Sciatic nerve (tissue), 2 donors: ENCODE results near the gene ARHGDIB. TPM values are rescaled to one million over a fixed set of nuclear protein-coding genes. Genes with fewer than 3 reads are reported as not detected.

Experiments used
- ATAC-seq: fragments of 200-7000 bp; cut with Tn5 transposase; one replicate; pipeline ENCODE4 v1.9.1; 2020; ENCODE audit warnings: mild to moderate bottlenecking, moderate library complexity
- DNase-seq: peaks from one replicate; pipeline ENCODE4 v3.0.0-alpha.2; 2020; ENCODE audit warnings: low spot score
- intact Hi-C: fragments of 100-400 bp; cut with DNase I; formaldehyde crosslinking; loops from one replicate; pipeline ENCODE4 v1.14.2; 2022
- total RNA-seq: library from RNA; stranded (reverse); fragmentation: NEBNext Ultra II Directional; extraction: Animal tissue kit (Norgen Biotek cat#: 25700); gene quantifications from one replicate; pipeline ENCODE4 v1.2.1, GENCODE V29; 2021
- donor health status: DM: no; HTN: no; CAD: no.
- donor health status: DM: no; HTN: no; CAD: no.

The ARHGDIB gene
- total RNA-seq = 73.5 TPM

GRCh38 chr12:14961466-14962152, at the start of gene ARHGDIB:
ARHGDIB (minus strand) TSS chr12:14961601; CDS start chr12:14950712, 10,889 bp downstream.
- peak; percentile 78 for ATAC-seq
- no peak for DNase-seq
- intact Hi-C loops = no loop called here

- ATAC-seq (no peak), DNase-seq (no peak)
- intact Hi-C loops = no loop called here
These were observed 49.8 kb upstream of the ARHGDIB start for GRCh38 chr12:15011162-15011561.

DNA sequence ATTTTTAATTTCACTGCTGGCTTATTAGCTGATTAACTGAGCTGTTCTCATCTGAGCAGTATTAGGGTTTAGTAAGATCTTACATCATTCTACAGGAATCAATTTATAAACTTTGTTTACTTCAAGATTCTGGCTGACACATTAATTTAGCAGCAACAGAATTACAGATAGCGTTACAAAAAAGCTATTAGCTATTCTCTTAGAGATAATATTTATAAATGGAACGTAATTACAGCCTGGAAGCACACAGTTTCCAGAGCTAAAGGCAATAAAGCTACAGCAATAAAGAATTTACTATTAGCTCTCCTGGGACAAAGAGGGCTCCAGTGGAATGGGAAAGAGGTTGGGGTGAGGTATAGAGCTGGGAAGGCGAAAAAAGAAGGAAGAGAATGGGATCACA, 46.1 kb upstream of the ARHGDIB start:
- intact Hi-C loops = no loop called here
- no peak for ATAC-seq

GRCh38 chr12:15005064-15005463, 43.7 kb upstream of the ARHGDIB start:
- intact Hi-C loops = no loop called here

More for the DNA sequence above, 46.1 kb upstream of the ARHGDIB start:
- no peak for DNase-seq

GRCh38 chr12:15004421-15004820, 43.0 kb upstream of the ARHGDIB start:
- intact Hi-C loops = loop anchor here (5.0 kb wide), 1 partner anchor 218 kb away; the partner anchor contains the start of gene RERG
- ATAC-seq (no peak), DNase-seq (no peak)

More at GRCh38 chr12:15005064-15005463, 43.7 kb upstream of the ARHGDIB start:
- DNase-seq (no peak), ATAC-seq (no peak)

DNA sequence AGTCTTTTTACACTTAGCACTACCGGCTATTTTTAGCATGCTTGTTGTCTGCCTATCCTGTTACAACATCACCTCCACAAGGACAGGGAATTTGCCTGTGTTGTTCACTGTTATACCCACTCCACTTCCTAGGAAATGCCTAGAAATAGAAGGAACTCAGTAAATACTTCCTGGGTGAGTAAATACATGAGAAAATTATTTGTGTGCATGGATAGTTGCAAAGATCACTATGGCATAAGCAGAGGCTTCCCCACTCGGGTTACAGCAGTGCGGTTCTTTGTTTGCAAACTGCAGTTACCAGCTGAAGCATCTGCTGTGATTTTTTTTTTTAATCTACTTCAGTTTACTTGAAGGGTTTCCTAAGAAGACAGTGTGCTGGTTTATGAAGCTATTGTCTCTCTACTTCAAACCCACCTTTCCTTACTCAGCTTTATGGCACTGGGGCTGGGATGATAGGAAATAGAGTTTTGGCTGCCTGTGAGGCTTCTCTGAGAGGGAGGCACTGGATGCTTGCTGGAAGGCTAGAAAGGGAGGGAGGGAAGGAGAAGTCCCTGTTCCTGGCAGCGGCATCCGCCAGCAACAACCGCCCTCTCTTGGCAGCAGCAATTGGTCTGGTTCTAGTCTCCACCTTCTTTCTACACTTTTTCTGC, 40.5 kb upstream of the ARHGDIB start:
- ATAC-seq (peak; percentile 87), DNase-seq (peak; percentile 56)
- intact Hi-C loops = loop anchor here (5.0 kb wide), 1 partner anchor 220 kb away; the partner anchor contains the start of gene RERG

GRCh38 chr12:15000575-15000974, 39.2 kb upstream of the ARHGDIB start:
- DNase-seq (no peak), ATAC-seq (no peak)
- intact Hi-C loops = loop anchor here (5.0 kb wide), 1 partner anchor 222 kb away; the partner anchor contains the start of gene RERG

- ATAC-seq = no peak
- intact Hi-C loops = loop anchor here (5.0 to 10.0 kb wide), 3 partner anchors 153 to 225 kb away; partner anchors contain the start of gene RERG
These were observed 38.4 kb upstream of the ARHGDIB start for GRCh38 chr12:14999695-15000365.

DNA sequence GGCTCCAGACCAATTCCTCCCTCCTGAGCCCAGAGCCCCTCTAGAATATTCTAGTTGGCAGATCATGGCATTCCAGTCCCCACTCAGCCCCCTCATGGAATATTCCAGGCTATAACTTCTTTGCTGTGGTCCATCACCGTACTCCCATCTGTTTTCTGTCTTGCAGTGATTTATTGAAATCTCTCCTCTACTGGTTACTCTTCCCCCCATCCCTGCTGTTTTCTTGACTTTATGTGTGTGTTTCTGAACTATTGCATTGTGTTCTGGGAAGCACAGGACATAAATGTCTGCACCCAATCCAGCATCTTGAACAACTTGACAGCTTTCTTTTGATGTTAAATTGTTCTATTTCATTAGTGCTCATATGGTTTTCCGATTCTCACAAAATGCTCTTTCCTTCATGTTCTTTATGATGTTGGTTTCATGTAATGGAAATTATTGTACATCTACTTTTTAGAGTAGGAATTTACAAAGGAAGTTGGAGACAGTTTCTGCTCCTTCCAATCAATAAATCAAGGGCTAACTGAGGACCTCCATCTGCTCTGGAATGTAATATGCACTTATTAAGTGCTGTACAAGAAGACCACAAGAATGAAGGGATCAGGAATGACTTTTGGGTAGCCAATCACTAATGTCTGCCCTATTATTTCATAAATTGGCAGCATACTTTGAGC, 37.8 kb upstream of the ARHGDIB start:
- intact Hi-C loops = loop anchor here (5.0 to 10.0 kb wide), 2 partner anchors 152 to 224 kb away; a partner anchor contains a TSS
- DNase-seq (no peak), ATAC-seq (no peak)

More at GRCh38 chr12:14999695-15000365, 38.4 kb upstream of the ARHGDIB start:
- no peak for DNase-seq

DNA sequence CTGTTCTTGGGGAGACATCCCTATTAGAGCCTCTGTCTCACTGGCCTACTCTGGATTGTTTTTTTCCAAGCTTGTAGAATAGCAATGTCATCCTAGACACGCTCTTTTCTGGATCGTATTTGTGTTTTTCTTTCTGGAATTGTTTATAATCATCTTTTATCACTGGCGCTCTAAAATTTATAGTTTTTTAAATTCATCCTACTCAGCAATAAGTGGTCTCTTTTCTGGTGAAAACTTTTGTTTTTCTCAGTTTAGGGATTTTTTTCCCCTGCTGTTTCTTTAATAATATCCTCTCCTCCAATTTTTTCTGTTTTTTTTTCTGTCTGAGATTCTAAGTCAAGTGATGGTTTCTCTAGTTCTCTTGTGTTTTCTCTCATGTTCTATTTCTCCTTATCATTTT, 36.6 kb upstream of the ARHGDIB start:
- DNase-seq = no peak
- intact Hi-C loops = loop anchor here (5.0 to 10.0 kb wide), 2 partner anchors 151 to 223 kb away; a partner anchor contains a TSS
- ATAC-seq = no peak

DNA sequence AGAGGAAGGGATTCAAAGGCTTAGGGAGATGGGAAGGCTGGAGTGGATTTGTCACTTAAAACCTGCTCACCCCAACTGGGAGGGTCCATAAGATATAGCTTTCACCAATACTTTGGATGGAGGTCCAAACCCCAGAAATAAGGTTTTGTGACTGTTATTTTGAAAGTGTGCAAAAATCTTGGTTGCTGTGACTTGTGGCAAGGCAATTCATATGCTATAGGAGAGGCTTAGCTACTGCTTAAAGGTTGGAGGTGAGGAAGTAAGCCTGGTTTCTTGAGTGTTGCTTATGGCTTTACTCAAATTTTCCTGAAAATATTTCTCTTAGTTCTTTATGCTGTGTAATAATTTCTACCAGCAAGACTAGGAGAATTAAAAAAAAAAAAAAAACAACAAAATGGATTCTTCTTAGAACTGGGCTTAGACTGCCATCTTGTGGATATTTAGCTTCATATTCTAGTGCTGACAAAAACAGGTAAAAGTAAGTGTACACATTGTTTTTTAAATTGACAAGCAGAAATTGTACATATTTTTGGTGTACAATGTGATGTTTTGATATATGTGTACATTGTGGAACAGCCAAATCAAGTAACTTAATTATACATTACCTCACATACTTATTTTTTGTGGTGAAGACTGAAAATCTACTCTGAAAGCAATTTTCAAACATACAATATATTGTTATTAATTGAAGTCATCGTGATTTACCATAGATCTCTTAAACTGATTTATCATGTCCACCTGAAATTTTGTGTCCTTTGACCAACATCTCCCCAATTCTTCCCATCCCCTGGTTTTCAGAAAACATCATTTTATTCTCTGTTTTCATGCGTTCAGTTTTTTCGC, 34.4 kb upstream of the ARHGDIB start:
- intact Hi-C loops = loop anchor here (5.0 to 10.0 kb wide), 2 partner anchors 149 to 221 kb away; a partner anchor contains a TSS
- ATAC-seq = peak; percentile 74
- DNase-seq = no peak

DNA sequence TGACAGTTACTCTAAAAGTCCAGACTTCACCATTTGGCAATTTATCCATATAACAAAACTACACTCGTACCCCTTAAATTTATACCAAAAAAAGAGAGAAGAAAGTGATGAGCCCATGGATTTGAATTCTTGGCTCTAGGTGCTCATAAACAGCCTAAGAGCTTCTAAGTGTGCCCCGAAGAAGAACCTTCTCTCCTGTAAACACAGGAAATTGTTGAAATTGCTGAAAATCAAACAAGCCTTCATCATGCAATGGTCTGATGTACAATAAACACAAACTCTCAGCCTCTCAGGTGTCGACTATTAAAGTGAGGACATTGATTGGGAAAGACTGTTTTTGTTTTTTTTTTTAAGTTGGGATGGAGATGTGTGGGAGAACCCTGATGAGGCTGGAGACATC, 33.2 kb upstream of the ARHGDIB start:
- DNase-seq (no peak), ATAC-seq (peak; percentile 28)
- intact Hi-C loops = loop anchor here (5.0 to 10.0 kb wide), 2 partner anchors 147 to 220 kb away; a partner anchor contains a TSS

DNA sequence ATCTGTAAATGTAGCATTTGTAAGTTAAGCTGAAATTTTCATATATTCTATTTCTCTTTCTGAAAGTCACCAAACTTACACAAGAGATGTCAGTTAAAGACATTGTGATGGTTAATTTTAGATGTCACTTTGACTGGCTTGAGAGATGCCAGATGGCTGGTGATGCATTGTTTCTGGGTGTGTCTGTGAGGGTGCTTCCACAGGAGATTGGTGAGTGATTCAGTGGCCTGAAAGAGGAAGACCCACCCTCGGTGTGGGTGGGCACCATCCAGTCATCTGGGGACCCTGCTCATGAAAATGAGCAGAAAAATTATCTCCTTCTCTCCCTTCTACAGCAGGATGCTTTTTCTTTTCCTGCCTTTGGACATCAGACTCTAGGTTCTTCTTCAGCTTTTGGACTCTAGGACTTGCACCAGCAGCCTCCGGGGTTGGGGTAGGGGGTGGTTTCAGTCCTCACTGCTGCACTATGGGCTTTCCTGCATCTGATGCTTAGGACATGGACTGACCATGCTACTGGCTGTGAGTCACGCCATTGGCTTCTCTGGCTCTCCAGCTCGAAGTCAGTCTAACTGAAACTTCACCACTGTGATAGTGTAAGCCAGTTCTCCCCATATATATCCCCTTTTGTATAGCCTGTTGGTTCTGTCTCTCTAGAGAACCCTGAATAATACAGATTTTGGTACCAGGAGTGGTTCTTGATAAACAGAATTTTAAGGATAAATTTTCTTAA, 32.3 kb upstream of the ARHGDIB start:
- intact Hi-C loops = loop anchor here (10.0 kb wide), 1 partner anchor 219 kb away; a partner anchor contains a TSS
- no peak for ATAC-seq
- DNase-seq = no peak

DNA sequence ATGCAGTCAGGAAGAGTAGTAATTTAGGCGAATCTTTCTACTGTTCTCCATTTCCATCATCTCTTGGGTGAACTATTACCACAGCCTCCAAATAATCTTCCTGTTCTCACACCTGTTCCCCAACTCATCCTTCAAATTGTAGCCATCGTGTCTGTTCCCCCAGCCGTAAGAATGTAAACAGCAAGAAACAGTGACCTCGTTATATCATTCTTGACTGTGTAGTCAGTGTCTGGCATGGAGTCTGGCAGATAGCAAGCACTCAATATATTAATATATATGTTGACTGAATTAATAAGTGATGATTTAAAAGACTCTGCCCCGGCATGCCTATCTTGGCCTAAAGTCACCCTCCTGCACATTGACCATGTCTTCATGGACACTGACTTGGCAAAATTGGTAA, 31.7 kb upstream of the ARHGDIB start:
- intact Hi-C loops = loop anchor here (10.0 kb wide), 1 partner anchor 218 kb away; a partner anchor contains a TSS
- no peak for DNase-seq
- ATAC-seq = no peak

GRCh38 chr12:14992673-14993072, 31.3 kb upstream of the ARHGDIB start:
- intact Hi-C loops = loop anchor here (10.0 kb wide), 1 partner anchor 218 kb away; a partner anchor contains a TSS
- ATAC-seq (no peak), DNase-seq (no peak)

- intact Hi-C loops = loop anchor here (10.0 kb wide), 1 partner anchor 216 kb away; a partner anchor contains a TSS
- no peak for ATAC-seq
- no peak for DNase-seq
These were observed 29.7 kb upstream of the ARHGDIB start for GRCh38 chr12:14991069-14991468.

DNA sequence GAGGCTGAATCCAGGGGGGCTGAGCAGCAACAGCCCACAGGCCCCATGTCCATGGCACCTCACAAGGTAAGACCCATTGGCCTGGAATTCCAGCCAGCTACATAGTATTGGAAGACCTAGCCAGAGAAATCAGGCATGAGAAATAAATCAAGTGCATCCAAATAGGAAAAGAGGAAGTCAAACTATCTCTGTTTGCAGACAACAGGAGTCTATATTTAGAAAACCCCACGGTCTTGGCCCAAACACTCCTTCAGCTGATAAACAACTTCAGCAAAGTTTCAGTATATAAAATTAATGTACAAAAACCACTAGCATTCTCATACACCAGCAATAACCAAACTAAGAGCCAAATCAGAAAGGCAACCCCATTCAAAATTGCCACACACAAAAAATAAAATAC, 28.4 kb upstream of the ARHGDIB start:
- no peak for ATAC-seq
- no peak for DNase-seq
- intact Hi-C loops = loop anchor here (10.0 kb wide), 1 partner anchor 215 kb away; a partner anchor contains a TSS
